SHP77 treated with DMSO at 0.1 percent for 48 hours (cell line): Measurements from ENCODE around the gene COQ5.

Source experiments
- DNase-seq: peaks from one replicate; lab custom pipeline; 2025; lab: John Stamatoyannopoulos, UW

The COQ5 gene

GRCh38 chr12:120483621-120484020 lies 45.3 kb downstream of the COQ5 start:
- no peak for DNase-seq

GRCh38 chr12:120481022-120481767 lies 47.8 kb downstream of the COQ5 start:
- DNase-seq, result no peak

- no peak for DNase-seq
Observed at GRCh38 chr12:120480211-120480610, 48.7 kb downstream of the COQ5 start.

GRCh38 chr12:120479458-120479857 lies 49.5 kb downstream of the COQ5 start:
- no peak for DNase-seq

GRCh38 chr12:120475643-120476042 lies 53.3 kb downstream of the COQ5 start:
- no peak for DNase-seq

- DNase-seq, result no peak
Observed at GRCh38 chr12:120474616-120474960, 54.4 kb downstream of the COQ5 start.

GRCh38 chr12:120473807-120474615 lies 54.9 kb downstream of the COQ5 start:
- no peak for DNase-seq

GRCh38 chr12:120472521-120472920 lies 56.4 kb downstream of the COQ5 start:
- no peak for DNase-seq

- DNase-seq, result no peak
Observed at GRCh38 chr12:120470150-120470784, 58.7 kb downstream of the COQ5 start.

- peak; percentile 93 for DNase-seq
Observed at GRCh38 chr12:120469450-120470149, 59.4 kb downstream of the COQ5 start, which contains the start of gene SRSF9. Gene SRSF9 (minus strand): TSS chr12:120469748. CDS start chr12:120469609, 139 bp downstream.

- no peak for DNase-seq
Observed at GRCh38 chr12:120468821-120469449, 60.0 kb downstream of the COQ5 start.

GRCh38 chr12:120468325-120468820 lies 60.6 kb downstream of the COQ5 start:
- no peak for DNase-seq

- no peak for DNase-seq
Observed at GRCh38 chr12:120467439-120467838, 61.5 kb downstream of the COQ5 start.

GRCh38 chr12:120466560-120467315 lies 62.2 kb downstream of the COQ5 start:
- DNase-seq, result no peak

- DNase-seq, result no peak
Observed at GRCh38 chr12:120465756-120466155, 63.2 kb downstream of the COQ5 start.

GRCh38 chr12:120463712-120464111 lies 65.2 kb downstream of the COQ5 start:
- DNase-seq, result no peak

- no peak for DNase-seq
Observed at GRCh38 chr12:120462099-120462640, 66.8 kb downstream of the COQ5 start.

- DNase-seq, result no peak
Observed at GRCh38 chr12:120460157-120460556, 68.8 kb downstream of the COQ5 start.

- no peak for DNase-seq
Observed at GRCh38 chr12:120457133-120457532, 71.8 kb downstream of the COQ5 start.

- DNase-seq, result no peak
Observed at GRCh38 chr12:120455302-120455701, 73.7 kb downstream of the COQ5 start.
